HEK293T (cell line): Measurements from ENCODE around the gene CIDEB.

Experiments used
- CTCF ChIA-PET: fragments of 350-600 bp; formaldehyde crosslinking; extraction: SDS; loops from one replicate; lab custom pipeline; 2021; ENCODE audit warnings: antibody characterized with exemption, inconsistent platforms; lab: Yijun Ruan, JAX
- POLR2A ChIA-PET: fragments of 350-600 bp; formaldehyde crosslinking; extraction: SDS; loops from one replicate; lab custom pipeline; 2020; ENCODE audit warnings: antibody characterized with exemption, inconsistent platforms; lab: Yijun Ruan, JAX
- DNase-seq: peaks from one replicate; pipeline ENCODE4 v3.0.0; 2012; ENCODE audit warnings: mixed read lengths; ENCODE audit errors: extremely low spot score
- ARNT ChIP-seq: fragments of 450-650 bp; IDR thresholded peaks from 2 replicates; pipeline ENCODE4 v1.6.1; 2017; ENCODE audit warnings: mild to moderate bottlenecking
- BHLHE40 ChIP-seq: fragments of 450-650 bp; IDR thresholded peaks from 2 replicates; pipeline ENCODE4 v1.6.1; 2016; ENCODE audit warnings: mild to moderate bottlenecking, moderate library complexity, borderline replicate concordance
- CTBP1 ChIP-seq: fragments of 450-650 bp; IDR thresholded peaks from 2 replicates; pipeline ENCODE4 v1.6.1; 2016; ENCODE audit warnings: borderline replicate concordance
- ELF4 ChIP-seq: fragments of 450-650 bp; IDR thresholded peaks from 2 replicates; pipeline ENCODE4 v1.6.1; 2017; ENCODE audit warnings: antibody characterized with exemption
- FOXA1 ChIP-seq: fragments of 450-650 bp; IDR thresholded peaks from 2 replicates; pipeline ENCODE4 v1.6.1; 2016; ENCODE audit warnings: mild to moderate bottlenecking
- FOXK2 ChIP-seq: fragments of 450-650 bp; IDR thresholded peaks from 2 replicates; pipeline ENCODE4 v1.6.1; 2016; ENCODE audit warnings: mild to moderate bottlenecking
- FOXM1 ChIP-seq: fragments of 450-650 bp; IDR thresholded peaks from 2 replicates; pipeline ENCODE4 v1.6.1; 2017; ENCODE audit warnings: mild to moderate bottlenecking, borderline replicate concordance
- HDGF ChIP-seq: fragments of 450-650 bp; IDR thresholded peaks from 2 replicates; pipeline ENCODE4 v1.6.1; 2017; ENCODE audit warnings: antibody characterized with exemption, borderline replicate concordance
- L3MBTL2 ChIP-seq: fragments of 450-650 bp; conservative IDR thresholded peaks from 2 replicates; pipeline ENCODE4 v1.6.1; 2016; ENCODE audit warnings: mild to moderate bottlenecking
- LEF1 ChIP-seq: fragments of 450-650 bp; IDR thresholded peaks from 2 replicates; pipeline ENCODE4 v1.6.1; 2017; ENCODE audit warnings: mild to moderate bottlenecking, borderline replicate concordance
- NFRKB ChIP-seq: fragments of 450-650 bp; IDR thresholded peaks from 2 replicates; pipeline ENCODE4 v1.6.1; 2016; ENCODE audit warnings: mild to moderate bottlenecking, moderate library complexity
- SP1 ChIP-seq: fragments of 450-650 bp; IDR thresholded peaks from 2 replicates; pipeline ENCODE4 v1.6.1; 2017
- SUZ12 ChIP-seq: fragments of 450-650 bp; IDR thresholded peaks from 2 replicates; pipeline ENCODE4 v1.6.1; 2016; ENCODE audit warnings: mild to moderate bottlenecking
- TARDBP ChIP-seq: fragments of 450-650 bp; IDR thresholded peaks from 2 replicates; pipeline ENCODE4 v1.6.1; 2016
- ZNF384 ChIP-seq: fragments of 450-650 bp; IDR thresholded peaks from 2 replicates; pipeline ENCODE4 v1.6.1; 2016
- TF ChIP-seq, protein P1 (sequence below): fragments of 450-650 bp; IDR thresholded peaks from 2 replicates; pipeline ENCODE4 v1.6.1; 2016

The CIDEB gene

DNA sequence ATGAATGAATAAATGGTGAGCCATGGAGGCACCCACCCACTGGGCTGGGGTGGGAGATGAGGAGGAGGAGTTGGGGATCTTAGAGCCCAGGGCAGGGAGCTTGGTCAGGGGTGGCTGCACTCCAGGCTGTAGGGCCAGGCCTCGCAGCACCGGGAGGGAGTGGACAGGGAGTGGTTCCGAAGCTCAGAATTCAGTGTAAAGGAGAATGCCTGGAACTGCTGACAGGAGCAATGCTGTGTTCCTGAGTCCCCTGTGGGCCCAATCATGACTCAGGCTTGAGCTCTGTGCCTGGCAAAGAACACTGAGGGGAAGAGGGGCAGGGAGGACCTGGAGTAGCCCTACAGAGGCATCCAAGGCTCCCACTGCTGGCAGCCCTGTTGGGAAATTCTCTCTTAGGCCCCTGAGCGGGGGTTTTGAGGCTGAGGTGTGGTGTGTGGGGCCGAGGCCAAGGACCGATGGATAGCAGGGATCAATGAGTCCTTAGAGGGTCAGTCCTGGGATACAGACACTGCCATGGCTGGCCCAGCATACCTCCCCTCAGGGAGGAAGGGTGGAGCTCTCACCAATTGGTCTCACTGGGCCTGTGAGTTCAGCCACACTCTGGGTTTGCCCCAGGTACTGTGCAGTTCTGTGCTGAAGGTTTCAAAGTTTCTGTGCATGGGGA, 26.8 kb downstream of the CIDEB start:
- no peak for DNase-seq
- TF ChIP-seq, protein P1, sequence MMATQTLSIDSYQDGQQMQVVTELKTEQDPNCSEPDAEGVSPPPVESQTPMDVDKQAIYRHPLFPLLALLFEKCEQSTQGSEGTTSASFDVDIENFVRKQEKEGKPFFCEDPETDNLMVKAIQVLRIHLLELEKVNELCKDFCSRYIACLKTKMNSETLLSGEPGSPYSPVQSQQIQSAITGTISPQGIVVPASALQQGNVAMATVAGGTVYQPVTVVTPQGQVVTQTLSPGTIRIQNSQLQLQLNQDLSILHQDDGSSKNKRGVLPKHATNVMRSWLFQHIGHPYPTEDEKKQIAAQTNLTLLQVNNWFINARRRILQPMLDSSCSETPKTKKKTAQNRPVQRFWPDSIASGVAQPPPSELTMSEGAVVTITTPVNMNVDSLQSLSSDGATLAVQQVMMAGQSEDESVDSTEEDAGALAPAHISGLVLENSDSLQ = no peak
- TF ChIP-seq ELF4 (no peak), FOXM1 (no peak), SP1 (no peak), HDGF (no peak), BHLHE40 (no peak), FOXA1 (no peak), ZNF384 (no peak), FOXK2 (no peak), L3MBTL2 (no peak), LEF1 (no peak), NFRKB (no peak), CTBP1 (no peak), SUZ12 (no peak), TARDBP (no peak), ARNT (no peak)
- POLR2A ChIA-PET = interaction anchor here (1.6 to 5.3 kb wide), 2 partner anchors 9 to 38 kb away, joined by 6 to 39 read pairs; partner anchors contain the start of genes RABGGTA and TINF2
- CTCF ChIA-PET = interaction anchor here (0.6 to 1.2 kb wide), 3 partner anchors 9 to 51 kb away, joined by 3 to 5 read pairs (median 4); partner anchors contain the start of gene RABGGTA

DNA sequence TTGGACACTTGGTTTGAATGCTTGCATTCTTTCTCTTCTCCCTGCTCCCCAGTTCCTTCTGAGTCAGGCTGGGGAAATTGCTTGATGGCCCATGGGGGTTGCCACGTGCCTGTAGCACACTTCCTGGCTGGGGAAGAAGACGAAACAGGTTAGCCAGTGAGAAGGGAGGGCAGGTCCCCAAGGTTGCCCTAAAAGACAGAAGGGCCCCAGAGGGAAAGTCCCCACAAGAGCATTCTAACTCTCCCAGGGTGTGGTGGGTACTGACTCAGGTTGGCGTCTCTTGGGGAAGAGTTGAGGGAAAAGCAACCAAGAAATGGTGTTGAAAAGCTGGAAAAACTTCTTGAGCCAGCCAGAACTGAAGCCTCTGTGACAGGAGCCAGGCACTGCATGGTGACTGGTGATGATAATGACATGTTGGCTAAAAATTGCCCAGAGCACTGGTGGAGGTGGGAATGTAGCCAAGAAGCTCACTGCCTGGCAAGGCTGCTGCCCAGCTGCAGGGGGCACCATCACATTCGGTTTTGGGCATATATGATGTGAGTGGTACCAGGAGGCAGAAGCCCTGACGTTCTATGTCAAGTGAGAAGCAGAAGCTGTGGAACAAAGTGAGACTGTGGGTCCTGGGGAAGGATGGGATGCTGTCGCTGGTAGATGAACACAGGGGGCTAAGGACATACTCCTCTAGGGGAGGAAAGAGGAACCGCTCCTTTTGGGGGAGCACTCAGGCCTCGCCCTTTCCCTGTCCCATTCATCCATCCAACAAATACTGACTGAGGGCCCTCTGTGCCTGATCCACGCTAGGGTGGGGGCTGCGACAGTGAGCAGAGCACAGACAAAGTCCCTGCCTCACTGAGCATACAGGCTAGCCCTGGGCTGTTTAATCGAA, 28.2 kb downstream of the CIDEB start:
- ChIA-PET CTCF (interaction anchor here (1.1 kb wide), 1 partner anchor 52 kb away, joined by 3 read pairs; no protein-coding TSS in a partner anchor), POLR2A (interaction anchor here (5.3 kb wide), 1 partner anchor 8 kb away, joined by 39 read pairs; the partner anchor contains the start of gene RABGGTA)
- TF ChIP-seq SP1 = no peak
- TF ChIP-seq FOXM1 = no peak
- TF ChIP-seq CTBP1 = no peak
- TF ChIP-seq L3MBTL2 = no peak
- no peak for TF ChIP-seq NFRKB
- no peak for TF ChIP-seq SUZ12
- no peak for TF ChIP-seq FOXA1
- no peak for TF ChIP-seq HDGF
- no peak for TF ChIP-seq ZNF384
- no peak for TF ChIP-seq BHLHE40
- TF ChIP-seq, protein P1 = no peak
- no peak for TF ChIP-seq ARNT
- no peak for TF ChIP-seq TARDBP
- no peak for TF ChIP-seq LEF1
- no peak for DNase-seq

DNA sequence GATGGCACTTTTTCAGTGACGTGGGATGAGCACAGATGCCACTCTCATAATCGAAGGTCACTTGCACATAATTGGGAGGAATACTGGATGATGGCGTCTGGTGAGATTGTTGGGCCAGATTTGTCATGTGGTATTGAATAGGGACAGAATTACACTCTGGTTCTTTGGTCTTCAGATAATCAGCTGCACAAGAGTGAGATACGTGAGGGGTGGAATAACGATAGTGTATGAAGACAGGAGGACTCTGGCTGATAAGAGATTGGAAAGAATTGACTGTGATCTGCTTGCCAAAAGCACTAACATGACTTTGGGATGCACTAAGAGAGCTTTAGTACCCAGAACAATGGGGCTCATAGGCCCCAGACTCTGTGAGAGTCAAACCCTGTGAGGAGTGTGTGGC, 29.4 kb downstream of the CIDEB start:
- no peak for DNase-seq
- TF ChIP-seq FOXK2 (no peak), HDGF (no peak), NFRKB (no peak), ZNF384 (no peak), SP1 (no peak), ELF4 (no peak)
- TF ChIP-seq, protein P1 = no peak
- CTCF ChIA-PET = no interaction called here
- POLR2A ChIA-PET = interaction anchor here (0.8 kb wide), 1 partner anchor 36 kb away, joined by 3 read pairs; the partner anchor contains the start of gene TINF2

- TF ChIP-seq BHLHE40 (no peak), SP1 (no peak)
- ChIA-PET CTCF (no interaction called here), POLR2A (interaction anchor here (0.8 kb wide), 1 partner anchor 35 kb away, joined by 3 read pairs; the partner anchor contains the start of gene TINF2)
- DNase-seq = no peak
Measured at GRCh38 chr14:24277606-24278321, 30.0 kb downstream of the CIDEB start.

DNA sequence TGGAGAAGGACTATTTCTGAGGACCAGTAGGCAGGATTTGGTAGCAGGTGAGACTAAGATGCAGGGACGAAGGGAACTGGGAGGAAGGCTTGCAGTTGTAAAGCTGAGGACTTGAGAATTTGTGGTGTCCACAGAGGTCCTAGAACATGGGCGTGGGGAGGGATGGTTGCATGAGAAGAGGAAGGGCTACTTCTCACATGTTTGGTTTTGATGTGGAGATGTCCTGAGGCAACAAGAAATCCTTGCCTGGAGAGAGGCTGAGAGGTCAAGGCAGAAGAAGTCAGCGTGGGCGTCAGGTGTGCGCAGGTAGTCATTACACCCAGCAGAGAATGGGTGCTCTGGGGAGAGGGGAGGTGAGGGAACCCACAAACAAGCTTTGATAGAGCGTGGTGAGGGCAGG, 30.7 kb downstream of the CIDEB start:
- CTCF ChIA-PET = no interaction called here
- POLR2A ChIA-PET = no interaction called here
- TF ChIP-seq FOXM1 (no peak), LEF1 (no peak), SUZ12 (no peak), HDGF (no peak)

More for the DNA sequence above, 30.7 kb downstream of the CIDEB start:
- no peak for DNase-seq
